Epithelial cell of esophagus (primary cell): ENCODE measurements around the gene SMIM41.

Experiments
- DNase-seq: peaks from one replicate; pipeline ENCODE4 v3.0.0; 2010; ENCODE audit warnings: low read depth
- H3K4me3 ChIP-seq: 2 replicates; pipeline ENCODE4 v1.5.1; 2011; ENCODE audit warnings: mild to moderate bottlenecking, low read length, control low read depth
- TF ChIP-seq, protein P1 (sequence below): IDR thresholded peaks from 2 replicates; pipeline ENCODE4 v1.5.1; 2011; ENCODE audit warnings: low read depth, mild to moderate bottlenecking, low read length, control low read depth, inconsistent platforms; ENCODE audit not compliant: insufficient read depth; ENCODE audit errors: missing control alignments

SMIM41 gene

DNA sequence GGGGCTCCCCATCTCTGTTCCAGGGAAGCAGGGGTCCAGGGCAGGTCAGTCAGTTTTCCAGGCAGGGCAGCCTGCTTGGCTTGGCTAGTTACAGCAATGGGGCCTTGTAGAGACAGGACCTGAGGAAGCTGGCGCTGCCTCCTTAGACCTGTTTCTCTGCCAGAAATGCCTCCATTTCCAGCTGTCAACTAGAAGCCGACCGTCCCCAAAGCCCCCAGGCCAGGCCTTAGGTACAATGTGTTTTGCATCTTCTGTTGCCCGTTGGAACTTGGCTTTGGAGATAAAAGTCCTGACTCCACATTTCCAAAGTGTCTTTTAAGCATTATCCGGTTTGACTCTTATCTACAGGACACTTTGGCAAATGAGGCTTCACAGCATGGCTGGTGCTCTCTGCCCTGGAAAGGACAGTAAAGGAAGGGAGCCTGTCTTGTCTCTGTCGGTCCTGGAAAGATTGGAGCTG lies 69.7 kb downstream of the SMIM41 start:
- TF ChIP-seq, protein P1, sequence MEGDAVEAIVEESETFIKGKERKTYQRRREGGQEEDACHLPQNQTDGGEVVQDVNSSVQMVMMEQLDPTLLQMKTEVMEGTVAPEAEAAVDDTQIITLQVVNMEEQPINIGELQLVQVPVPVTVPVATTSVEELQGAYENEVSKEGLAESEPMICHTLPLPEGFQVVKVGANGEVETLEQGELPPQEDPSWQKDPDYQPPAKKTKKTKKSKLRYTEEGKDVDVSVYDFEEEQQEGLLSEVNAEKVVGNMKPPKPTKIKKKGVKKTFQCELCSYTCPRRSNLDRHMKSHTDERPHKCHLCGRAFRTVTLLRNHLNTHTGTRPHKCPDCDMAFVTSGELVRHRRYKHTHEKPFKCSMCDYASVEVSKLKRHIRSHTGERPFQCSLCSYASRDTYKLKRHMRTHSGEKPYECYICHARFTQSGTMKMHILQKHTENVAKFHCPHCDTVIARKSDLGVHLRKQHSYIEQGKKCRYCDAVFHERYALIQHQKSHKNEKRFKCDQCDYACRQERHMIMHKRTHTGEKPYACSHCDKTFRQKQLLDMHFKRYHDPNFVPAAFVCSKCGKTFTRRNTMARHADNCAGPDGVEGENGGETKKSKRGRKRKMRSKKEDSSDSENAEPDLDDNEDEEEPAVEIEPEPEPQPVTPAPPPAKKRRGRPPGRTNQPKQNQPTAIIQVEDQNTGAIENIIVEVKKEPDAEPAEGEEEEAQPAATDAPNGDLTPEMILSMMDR: no peak
- no peak overlapping the region for H3K4me3 ChIP-seq
- peak; percentile 21 for DNase-seq

DNA sequence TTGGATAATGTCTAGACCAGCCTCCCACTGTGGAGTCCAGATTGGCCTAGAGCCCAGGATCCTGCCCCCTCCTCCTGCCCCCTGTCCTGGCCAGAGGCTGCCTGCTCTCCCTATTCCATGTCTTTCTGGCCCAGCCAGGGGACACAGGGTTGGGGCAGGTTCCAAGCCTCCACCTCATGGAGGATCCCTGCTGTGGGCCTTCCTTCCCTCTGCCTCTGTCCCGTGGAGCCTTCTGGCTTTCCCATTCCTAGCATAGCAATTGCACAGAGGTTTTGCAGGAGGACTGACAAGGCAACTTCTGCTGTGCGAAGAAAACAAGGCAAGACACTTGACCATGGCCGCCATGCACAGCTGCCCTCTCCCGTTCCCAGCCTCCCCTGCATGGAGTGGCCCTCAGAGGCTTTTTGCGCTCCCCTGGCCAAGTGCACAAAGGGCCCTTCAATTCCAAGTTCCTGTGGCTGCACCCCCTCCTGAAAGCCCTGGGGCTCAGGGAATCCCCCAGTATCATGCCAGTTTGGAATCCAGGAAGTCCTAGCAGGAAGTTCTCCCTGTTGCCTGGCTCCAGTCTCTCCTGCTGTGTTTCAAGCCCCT lies 70.2 kb downstream of the SMIM41 start:
- TF ChIP-seq, protein P1: no peak
- peak; percentile 36 for DNase-seq
- H3K4me3 ChIP-seq: no peak overlapping the region

DNA sequence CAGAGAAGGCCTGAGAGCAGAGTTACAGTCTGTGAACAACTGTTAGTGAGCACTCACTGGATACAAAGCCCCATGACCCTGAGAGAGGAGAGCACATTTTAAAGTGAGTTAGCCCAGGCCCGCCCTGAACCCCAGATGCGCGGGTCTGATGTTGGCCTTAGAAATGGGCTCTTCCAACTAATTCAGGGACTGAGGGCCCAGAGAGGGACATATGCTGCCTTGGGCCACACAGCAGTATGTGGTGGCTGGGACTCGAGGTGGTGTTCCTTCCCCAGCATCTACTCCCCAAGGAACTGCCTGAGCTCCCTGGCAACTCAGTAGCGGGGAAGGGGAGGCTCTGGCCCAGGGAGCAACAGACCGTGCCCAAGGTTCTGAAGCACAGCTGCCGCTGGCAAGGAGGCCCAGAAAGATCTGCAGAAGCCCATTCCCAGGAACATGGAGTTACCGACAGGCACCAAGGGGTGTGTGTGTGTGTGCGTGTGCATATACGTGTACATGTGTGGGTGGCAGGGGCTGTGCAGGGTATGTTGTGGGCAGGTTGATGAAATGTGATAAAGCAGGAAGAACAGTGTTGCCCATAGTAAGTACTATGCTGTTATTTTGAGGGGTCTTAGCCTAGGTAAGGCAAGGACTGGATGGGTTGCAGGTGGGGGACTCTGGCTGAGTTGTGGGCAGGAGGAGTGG lies 71.8 kb downstream of the SMIM41 start:
- TF ChIP-seq, protein P1: no peak
- DNase-seq: peak; percentile 26
- H3K4me3 ChIP-seq: no peak overlapping the region

DNA sequence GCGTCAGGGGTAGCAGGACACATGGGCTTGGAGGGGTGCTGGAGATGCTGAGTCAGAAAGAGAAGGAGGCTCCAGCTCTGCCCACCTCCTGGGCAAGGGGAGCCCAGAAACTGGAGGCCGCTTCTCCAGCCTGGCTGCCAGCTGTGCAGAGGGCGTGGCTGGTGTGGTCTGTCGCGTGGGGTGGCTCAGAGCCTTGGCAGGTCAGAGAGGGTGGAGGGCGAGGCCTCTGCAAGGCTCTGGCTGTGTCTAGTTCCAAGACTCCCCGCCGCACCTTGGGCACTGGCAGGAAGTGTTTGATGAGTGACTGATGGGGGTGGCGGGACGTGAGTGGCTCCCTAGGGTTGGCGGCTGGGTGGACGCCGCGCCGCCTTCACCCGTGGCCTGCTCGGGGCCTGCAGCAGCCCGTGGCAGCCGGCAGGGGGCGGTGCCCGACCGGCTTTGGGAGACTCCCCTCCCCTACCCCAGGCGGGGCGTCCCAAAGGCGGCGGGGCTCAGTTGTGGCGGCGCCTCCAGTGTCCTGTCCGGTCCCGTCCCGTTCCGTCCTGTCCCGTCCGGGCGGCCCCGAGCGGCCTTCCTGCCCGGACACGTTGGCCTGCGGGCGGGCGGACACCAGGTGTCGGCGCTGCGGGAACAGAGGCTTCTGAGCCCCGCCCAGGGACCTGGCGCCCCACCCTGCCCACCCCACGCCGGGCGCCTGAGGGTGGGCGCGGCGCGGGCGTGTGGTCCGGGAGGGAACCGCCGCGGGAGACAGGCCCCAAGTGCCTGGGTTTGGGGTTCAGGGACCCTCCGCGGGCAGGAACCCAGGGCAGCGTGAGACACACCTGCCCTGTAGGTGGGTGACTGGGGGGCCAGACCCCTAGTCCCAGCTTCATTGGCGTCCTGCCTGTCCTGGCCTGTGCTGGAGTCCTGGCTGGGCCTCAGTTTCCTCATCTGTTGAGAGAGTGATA lies 72.6 kb downstream of the SMIM41 start:
- no peak overlapping the region for H3K4me3 ChIP-seq
- TF ChIP-seq, protein P1: peak; percentile 57
- peak; percentile 96 for DNase-seq

DNA sequence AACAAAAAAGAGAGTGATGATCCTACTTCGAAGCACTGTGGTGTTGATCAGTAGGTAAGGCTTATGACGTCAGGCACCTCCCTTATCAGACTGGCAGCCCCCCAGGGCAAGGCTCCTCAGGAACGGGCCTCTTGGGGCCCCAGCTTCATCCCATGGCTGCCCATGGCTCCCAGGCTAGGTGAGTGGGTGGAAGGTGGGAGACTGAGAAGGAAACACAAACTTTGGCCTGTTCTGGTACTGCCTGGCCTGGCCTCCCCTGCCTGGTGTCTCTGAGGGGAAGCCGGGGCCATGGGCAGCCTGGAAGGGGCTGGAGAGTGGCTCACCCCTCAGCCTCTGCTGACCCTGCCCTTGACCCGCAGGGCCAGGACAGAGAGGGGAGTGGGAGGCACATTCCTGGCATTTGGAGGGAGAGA lies 73.4 kb downstream of the SMIM41 start:
- no peak overlapping the region for H3K4me3 ChIP-seq
- TF ChIP-seq, protein P1: no peak
- no peak for DNase-seq

DNA sequence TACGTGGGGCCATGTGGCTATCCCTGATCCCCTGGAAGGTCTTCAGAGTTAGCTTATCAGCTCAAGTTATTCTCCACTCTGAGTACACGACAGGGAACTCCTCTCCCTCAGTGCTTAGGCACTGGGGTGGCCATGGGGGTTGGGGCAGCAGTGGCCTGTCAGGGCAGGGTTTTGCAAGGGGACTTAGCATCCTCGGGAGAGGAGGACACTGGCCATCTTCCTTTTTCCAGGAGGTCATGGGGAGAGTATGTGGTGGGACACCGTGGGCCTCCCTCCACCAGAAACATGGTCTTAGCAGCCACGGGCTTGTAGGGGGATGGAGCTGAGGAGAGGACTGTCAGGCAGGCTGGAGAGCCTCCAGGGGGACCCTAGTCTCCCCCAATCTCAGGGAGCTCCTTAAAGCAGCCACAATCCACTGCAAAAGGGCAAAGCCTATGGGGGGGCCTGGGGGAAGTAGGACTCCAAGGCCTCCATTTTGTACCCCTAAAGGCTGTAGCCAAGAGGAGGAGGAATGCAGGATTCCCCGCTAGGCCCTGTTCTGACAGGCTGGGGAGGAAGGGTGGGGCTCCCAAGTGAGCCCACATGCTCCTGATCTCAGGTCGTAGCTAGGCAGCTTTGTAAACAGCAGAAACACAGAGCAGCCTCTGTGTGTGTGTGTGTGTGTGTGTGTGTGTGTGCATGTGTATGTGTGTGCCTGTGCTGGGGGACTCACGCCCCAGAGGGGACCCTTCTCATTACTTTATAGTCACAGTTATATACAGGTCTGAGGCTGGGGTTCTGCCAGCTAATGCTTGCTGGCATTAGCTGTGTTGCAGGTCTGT lies 75.8 kb downstream of the SMIM41 start:
- TF ChIP-seq, protein P1: no peak
- no peak overlapping the region for H3K4me3 ChIP-seq
- peak; percentile 95 for DNase-seq
